ENCODE measurements around the gene ENKUR. TPM values are rescaled to one million over a fixed set of nuclear protein-coding genes. Genes with fewer than 3 reads are reported as not detected.
"Not testable (repeated sequence)": the region's sequence is repeated elsewhere in the genome, so short reads cannot be mapped to it uniquely, and the experiment has no call there.

The ENKUR gene
- total and polyA plus RNA-seq, 10 donors: 0.03 to 1.1 (median 0.32) TPM; not detected in 3

DNA sequence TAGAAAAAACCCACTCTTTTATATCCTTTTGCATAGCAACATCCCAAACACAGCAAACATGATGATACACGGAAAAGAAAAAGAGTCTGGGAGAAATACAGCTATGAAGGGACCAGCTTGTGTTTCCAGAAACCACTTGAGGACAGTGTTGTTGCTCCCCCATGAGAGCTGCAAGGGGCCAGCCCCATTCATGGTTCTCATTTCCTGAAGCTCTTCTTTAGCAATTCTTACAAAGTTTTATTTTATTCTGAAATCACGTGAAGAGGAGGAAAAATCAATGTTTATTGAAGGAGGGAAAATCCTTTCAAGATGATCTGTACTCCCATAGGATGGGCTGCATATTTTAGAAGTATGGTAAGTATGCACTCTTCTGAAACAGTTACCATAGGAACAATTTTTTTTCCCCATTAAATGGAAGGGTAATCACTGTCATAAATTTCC is 46.1 kb downstream of the ENKUR start:
- H3K27ac ChIP-seq: no peak overlapping the region
- H3K4me3 ChIP-seq: no peak overlapping the region
- no peaks in the 10 kb centered on the region for H3K36me3 ChIP-seq
- H3K9me3 ChIP-seq: no peaks in the 10 kb centered on the region
- intact Hi-C loops (cut with DNase I; ENCODE audit: low total_unique reads): no loop called here
- TF ChIP-seq POLR2AphosphoS5 (IDR thresholded peaks at IDR 0.05) (no peak), POLR2A (IDR thresholded peaks at IDR 0.05) (no peak)
- TF ChIP-seq, protein P1, sequence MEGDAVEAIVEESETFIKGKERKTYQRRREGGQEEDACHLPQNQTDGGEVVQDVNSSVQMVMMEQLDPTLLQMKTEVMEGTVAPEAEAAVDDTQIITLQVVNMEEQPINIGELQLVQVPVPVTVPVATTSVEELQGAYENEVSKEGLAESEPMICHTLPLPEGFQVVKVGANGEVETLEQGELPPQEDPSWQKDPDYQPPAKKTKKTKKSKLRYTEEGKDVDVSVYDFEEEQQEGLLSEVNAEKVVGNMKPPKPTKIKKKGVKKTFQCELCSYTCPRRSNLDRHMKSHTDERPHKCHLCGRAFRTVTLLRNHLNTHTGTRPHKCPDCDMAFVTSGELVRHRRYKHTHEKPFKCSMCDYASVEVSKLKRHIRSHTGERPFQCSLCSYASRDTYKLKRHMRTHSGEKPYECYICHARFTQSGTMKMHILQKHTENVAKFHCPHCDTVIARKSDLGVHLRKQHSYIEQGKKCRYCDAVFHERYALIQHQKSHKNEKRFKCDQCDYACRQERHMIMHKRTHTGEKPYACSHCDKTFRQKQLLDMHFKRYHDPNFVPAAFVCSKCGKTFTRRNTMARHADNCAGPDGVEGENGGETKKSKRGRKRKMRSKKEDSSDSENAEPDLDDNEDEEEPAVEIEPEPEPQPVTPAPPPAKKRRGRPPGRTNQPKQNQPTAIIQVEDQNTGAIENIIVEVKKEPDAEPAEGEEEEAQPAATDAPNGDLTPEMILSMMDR (IDR thresholded peaks at IDR 0.05 in 8 of 11, conservative IDR thresholded peaks at IDR 0.05 in 3 of 11): no peak
- H3K27me3 ChIP-seq (replicated peaks in 1 of 7): no peaks in the 10 kb centered on the region
- no peak for DNase-seq
- H3K4me1 ChIP-seq: no peaks in the 10 kb centered on the region
- 67 to 87% (median 73%) methylated on average over 2 of the region's 2 CpGs for WGBS, 5 donors

DNA sequence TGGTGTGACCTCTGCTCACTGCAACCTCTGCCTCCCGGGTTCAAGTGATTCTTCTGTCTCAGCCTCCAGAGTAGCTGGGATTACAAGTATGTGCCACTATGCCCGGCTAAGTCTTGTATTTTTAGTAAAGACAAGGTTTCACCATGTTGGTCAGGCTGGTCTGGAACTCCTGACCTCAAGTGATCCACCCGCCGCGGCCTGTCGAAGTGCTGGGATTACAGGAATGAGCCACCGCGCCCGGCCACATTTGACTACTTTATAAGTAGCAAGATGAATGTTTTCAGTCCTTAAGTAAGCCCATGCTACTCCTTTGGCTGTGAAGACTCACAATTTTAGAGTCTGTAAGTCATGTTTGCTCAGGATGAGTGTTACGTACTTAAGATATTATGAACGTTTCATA is 47.0 kb downstream of the ENKUR start:
- H3K4me1 ChIP-seq; H3K27ac ChIP-seq; DNase-seq; H3K4me3 ChIP-seq; H3K9me3 ChIP-seq; intact Hi-C loops (cut with DNase I; ENCODE audit: low total_unique reads); H3K27me3 ChIP-seq (replicated peaks in 1 of 7); H3K36me3 ChIP-seq: not testable (repeated sequence)
- 91 to 94% (median 94%) methylated on average over 11 of the region's 11 CpGs for WGBS, 5 donors

DNA sequence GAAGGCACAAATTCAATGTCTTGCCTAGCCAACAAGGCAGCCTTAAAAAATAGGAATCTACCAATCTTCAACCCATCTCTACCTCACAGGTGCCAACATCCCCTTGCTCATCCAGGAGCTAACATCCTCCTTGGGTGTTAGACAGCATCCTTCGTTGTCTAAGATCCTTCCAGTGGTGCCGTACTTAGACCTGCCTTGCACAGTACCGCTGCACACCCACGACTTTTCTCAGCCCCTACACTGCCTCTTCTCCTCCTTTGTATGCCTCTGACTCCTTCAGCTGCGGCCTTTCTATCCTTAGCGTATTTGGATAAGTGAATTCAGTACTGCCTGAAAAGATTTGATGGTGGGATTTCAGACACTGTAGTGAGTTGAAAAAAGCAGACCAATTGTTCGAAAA is 47.6 kb downstream of the ENKUR start:
- Histone ChIP-seq H3K27me3 (replicated peaks in 1 of 7) (no peaks in the 10 kb centered on the region), H3K27ac (no peak overlapping the region), H3K4me1 (no peaks in the 10 kb centered on the region), H3K9me3 (no peaks in the 10 kb centered on the region), H3K36me3 (no peaks in the 10 kb centered on the region), H3K4me3 (no peak overlapping the region)
- DNase-seq: no peak
- TF ChIP-seq POLR2A (IDR thresholded peaks at IDR 0.05) (no peak), POLR2AphosphoS5 (IDR thresholded peaks at IDR 0.05) (no peak)
- TF ChIP-seq, protein P1 (IDR thresholded peaks at IDR 0.05 in 8 of 11, conservative IDR thresholded peaks at IDR 0.05 in 3 of 11): no peak
- intact Hi-C loops (cut with DNase I; ENCODE audit: low total_unique reads): no loop called here
- WGBS, 5 donors: 91 to 97% (median 95%) methylated on average over 7 of the region's 7 CpGs

DNA sequence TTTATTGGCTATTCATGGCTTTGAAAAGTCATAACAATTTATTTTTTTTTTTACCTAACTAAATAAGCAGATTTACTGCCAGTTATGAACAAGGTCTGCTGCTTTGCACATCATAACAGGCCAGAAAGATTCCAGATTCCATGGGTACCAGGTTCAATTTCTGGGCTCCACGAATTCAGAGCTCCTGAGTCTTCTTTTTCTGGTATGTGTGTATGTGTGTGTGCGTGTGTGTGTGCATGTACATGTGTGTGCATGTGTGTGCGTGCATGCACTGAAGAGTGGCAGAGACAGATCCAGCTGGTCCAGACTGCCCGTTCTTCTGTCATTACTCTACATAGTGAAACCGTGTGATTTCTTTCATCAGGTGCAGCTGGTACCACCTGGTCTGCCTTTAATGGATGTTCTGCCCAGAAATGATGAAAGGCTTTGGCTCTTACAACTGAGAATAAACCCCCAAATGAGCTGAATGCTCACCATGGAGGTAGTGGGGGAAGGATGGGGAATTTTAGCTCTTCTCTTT is 48.9 kb downstream of the ENKUR start:
- WGBS, 5 donors: 88 to 95% (median 91%) methylated on average over 5 of the region's 5 CpGs

More for the DNA sequence above, 48.9 kb downstream of the ENKUR start:
- Histone ChIP-seq H3K9me3 (no peaks in the 10 kb centered on the region), H3K36me3 (no peaks in the 10 kb centered on the region), H3K27me3 (replicated peaks in 1 of 7) (no peaks in the 10 kb centered on the region), H3K4me3 (no peak overlapping the region), H3K4me1 (no peaks in the 10 kb centered on the region), H3K27ac (no peak overlapping the region)
- DNase-seq: no peak
- intact Hi-C loops (cut with DNase I; ENCODE audit: low total_unique reads): no loop called here
- no peak for TF ChIP-seq POLR2AphosphoS5 (IDR thresholded peaks at IDR 0.05)
- TF ChIP-seq, protein P1 (IDR thresholded peaks at IDR 0.05 in 8 of 11, conservative IDR thresholded peaks at IDR 0.05 in 3 of 11): no peak
- TF ChIP-seq POLR2A (IDR thresholded peaks at IDR 0.05): no peak
